Activated CD4-positive, alpha-beta T cell treated with anti-CD3 and anti-CD28 coated beads for 24 hours (primary cell): ENCODE measurements around the gene MMP14.

Experiments
- DNase-seq, 2 donors: peaks; one replicate each; pipeline ENCODE4 v3.0.0-alpha.2; 2020; ENCODE audit warnings: low read depth in 2 of 2

Gene MMP14

DNA sequence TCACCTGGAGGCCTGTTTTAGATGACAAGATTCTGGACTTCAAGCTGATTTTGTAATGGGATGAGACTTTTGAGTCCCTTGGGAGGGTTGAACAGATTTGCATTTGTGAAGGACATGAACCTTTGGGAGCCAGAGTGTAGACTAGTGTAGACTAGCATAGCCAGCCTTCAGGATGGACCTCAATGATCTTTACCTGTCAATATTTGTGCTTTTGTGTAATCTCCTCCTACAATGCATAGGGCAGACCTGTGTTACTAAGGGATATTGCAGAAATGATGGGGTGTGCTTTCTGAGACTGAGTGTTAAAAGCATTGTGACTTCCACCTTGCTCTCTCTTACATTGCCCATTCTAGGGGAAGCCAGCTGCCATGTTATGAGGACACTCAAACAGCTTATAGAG, 25.3 kb downstream of the MMP14 start:
- DNase-seq = no peak

DNA sequence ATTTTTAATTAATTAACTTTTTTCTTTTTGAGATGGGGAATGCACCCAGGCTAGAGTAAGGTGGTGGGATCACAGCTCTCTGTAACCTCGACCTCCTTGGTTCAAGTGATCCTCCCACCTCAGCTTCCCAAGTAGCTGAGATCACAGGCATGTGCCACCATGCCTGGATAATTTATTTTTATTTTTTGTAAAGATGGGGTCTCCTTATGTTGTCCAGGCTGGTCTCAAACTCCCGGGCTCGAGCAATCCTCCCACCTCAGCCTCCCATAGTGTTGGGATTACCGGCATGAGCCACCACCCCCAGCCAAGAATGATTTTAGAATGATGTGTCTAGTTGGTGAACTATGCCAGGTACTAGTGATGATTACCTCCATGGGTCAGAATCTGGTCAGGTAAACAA, 28.6 kb downstream of the MMP14 start:
- DNase-seq = no peak

DNA sequence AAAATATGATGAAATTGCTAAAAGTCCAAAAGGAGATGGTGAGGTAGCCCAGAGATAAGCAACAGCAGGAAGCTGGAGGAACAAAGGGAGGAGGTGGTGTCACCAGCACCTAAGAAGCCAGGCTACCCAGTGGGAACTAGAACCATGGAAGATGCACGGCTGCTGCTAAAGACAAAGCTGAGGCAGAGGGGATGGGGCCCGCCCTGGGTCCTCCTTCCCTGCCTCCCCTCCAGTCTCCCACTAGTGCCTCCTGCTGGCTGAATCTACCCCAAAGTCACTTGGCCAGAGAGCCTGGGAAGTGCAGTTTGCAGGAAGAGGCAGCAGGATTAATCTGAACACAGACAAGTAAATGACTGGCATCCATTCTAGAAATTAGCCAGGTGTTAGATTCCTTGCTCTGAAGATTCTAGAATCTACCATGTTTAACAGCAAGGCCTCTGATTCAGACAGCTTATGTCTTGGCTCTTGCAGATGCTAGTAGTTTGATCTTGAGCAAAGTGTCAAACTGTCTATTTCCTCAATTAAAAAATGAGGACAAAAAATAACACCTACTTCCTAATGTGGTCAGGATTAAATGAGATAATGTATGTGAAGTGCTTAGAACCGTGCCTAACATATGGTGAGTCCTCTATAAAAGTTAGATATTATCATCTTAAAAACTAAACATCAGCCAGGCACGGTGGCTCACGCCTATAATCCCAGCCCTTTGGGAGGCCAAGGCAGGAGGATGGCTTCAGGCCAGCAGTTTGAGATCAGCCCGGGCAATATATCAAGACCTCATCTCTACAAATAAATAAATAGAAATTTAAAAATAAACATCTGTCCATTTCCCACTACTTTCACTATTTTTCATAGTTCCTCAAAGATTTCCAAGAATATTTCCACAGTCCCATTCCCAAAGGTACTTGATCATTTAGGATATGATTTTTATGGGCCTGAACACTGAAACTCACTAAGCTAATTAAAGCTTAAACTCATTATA, 29.3 kb downstream of the MMP14 start:
- no peak for DNase-seq

DNA sequence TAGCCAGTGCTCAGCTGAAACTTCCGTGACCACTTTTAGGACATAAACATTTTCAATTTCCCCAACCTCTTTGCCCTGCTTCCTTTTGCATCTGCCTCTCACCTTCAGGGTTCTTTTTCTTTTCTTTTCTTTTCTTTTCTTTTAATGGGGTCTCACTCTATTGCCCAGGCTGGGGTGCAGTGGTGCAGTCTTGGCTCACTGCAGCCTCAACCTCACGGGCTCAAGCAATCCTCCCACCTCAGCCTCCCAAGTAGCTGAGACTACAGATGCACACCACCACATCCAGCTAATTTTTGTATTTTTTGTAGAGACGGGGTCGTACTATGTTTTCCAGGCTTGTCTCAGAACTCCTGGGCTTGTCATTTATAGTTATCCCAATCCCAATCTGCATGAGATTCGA, 30.5 kb downstream of the MMP14 start:
- no peak for DNase-seq

DNA sequence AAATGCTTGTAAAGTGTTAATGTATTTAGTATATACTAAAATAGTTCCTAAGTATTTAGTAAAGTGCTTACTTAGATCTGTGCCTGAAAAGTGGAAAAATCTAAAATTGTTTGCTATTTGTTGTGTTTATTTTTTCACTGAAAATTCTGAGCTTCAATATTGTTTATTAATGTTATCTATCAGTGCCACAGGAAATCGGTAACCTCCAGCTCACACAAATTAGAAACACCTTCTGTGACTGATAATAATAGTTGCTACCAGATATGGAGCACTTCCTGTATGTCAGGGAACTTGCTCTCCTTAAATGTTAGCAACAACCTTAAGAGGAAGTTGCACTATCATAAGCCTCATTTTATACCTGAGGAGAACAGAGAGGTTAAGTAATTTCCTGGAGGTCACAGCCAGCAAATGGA, 34.4 kb downstream of the MMP14 start:
- DNase-seq = peak in 1 of 2 donors; percentile 6

DNA sequence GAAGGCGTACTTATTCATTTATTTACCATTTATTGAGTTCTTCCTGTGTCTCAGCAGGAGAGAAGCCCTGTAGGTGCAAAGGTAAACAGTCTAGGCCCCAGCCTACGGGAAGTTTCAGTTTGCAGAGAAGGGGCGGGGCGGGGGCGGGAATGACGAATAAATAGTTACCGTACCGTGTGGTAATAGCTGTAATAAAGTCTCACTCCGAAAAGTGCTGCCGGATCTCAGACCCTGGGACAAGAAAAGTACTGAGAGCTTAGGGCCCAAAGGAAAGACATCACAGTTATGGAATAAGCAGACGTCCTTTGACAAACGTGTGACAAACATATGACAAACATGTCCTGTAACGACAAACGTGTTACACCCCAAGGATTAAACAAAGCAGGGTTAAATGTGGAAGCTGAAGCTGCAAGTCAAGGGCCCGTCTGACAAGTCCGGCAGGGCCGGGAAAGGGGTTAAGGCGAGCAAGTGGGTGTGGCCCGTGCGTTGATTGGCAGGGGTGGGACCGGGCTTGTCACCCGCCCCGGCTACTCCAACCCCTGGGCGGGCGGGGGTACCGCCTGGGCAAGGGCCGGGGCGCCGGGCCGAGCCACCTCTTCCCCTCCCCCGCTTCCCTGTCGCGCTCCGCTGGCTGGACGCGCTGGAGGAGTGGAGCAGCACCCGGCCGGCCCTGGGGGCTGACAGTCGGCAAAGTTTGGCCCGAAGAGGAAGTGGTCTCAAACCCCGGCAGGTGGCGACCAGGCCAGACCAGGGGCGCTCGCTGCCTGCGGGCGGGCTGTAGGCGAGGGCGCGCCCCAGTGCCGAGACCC, 35.0 kb downstream of the MMP14 start, which contains the start of gene LRP10:
TSS of gene LRP10 (plus strand) at position 517 of the 809 bp plus-strand sequence. CDS start 564 bp downstream, outside the sequence.
- peak; percentile 52 to 69 for DNase-seq

DNA sequence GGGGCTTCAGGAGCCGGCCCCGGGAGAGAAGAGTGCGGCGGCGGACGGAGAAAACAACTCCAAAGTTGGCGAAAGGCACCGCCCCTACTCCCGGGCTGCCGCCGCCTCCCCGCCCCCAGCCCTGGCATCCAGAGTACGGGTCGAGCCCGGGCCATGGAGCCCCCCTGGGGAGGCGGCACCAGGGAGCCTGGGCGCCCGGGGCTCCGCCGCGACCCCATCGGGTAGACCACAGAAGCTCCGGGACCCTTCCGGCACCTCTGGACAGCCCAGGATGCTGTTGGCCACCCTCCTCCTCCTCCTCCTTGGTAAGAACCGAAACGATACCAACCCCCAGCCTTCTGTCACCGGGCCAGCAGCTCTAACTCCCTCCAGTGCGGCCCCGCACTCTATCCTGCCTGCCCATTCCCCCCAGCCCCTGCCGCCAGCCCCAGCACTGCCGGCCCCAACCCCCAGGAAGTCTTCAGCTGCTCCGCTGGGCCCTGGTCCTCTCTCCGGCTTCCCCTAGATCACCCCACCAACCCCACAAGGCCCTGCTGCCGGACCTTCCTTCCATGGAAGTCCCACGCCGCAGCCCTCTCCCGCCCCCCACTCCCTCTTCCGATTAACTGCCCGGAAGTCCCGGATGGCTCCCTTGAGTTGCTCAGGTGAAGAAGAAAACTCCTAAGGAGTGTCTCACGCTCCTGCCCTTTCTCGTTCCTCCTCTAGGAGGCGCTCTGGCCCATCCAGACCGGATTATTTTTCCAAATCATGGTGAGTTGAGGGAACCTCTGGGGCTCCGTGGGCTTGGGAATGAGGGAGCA, 35.8 kb downstream of the MMP14 start:
- DNase-seq = peak; percentile 60 to 68

DNA sequence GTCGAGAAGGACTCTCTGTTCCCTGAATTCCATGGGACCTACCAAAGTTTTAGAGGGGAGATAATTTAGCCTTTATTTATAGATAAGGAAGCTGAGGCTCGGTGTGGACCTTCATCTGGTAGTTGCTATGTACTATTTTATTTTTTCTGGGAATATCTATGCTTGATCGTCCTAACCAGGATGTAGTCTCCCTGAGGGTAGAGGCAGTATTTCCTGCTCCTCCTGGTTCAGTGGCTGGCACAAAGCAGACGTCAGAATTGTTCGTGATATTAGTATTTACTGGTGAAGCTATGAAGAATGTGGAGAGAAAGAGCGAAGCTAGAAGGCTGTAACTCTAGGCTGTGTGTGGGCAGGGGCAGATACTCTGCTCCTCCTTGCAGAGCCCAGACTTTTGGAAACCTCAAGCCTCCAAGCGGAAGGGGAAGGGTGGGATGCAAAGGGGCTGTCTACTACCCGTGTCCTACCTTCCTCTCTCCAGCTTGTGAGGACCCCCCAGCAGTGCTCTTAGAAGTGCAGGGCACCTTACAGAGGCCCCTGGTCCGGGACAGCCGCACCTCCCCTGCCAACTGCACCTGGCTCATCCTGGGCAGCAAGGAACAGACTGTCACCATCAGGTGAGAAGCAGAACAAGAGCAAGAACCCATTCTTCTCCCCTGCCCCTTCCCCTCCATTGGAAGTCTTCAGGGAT, 36.6 kb downstream of the MMP14 start:
- no peak for DNase-seq

DNA sequence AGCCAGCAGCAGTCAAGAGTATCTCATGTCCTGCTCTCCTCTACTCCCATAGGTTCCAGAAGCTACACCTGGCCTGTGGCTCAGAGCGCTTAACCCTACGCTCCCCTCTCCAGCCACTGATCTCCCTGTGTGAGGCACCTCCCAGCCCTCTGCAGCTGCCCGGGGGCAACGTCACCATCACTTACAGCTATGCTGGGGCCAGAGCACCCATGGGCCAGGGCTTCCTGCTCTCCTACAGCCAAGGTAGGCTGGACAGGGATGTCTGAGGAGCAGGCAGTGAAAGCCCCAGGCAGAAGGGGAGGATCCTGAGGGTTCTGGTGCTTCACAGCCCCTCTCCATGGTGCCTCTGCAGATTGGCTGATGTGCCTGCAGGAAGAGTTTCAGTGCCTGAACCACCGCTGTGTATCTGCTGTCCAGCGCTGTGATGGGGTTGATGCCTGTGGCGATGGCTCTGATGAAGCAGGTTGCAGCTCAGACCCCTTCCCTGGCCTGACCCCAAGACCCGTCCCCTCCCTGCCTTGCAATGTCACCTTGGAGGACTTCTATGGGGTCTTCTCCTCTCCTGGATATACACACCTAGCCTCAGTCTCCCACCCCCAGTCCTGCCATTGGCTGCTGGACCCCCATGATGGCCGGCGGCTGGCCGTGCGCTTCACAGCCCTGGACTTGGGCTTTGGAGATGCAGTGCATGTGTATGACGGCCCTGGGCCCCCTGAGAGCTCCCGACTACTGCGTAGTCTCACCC, 38.8 kb downstream of the MMP14 start:
- no peak for DNase-seq

DNA sequence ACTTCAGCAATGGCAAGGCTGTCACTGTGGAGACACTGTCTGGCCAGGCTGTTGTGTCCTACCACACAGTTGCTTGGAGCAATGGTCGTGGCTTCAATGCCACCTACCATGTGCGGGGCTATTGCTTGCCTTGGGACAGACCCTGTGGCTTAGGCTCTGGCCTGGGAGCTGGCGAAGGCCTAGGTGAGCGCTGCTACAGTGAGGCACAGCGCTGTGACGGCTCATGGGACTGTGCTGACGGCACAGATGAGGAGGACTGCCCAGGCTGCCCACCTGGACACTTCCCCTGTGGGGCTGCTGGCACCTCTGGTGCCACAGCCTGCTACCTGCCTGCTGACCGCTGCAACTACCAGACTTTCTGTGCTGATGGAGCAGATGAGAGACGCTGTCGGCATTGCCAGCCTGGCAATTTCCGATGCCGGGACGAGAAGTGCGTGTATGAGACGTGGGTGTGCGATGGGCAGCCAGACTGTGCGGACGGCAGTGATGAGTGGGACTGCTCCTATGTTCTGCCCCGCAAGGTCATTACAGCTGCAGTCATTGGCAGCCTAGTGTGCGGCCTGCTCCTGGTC, 39.4 kb downstream of the MMP14 start:
- DNase-seq = no peak

DNA sequence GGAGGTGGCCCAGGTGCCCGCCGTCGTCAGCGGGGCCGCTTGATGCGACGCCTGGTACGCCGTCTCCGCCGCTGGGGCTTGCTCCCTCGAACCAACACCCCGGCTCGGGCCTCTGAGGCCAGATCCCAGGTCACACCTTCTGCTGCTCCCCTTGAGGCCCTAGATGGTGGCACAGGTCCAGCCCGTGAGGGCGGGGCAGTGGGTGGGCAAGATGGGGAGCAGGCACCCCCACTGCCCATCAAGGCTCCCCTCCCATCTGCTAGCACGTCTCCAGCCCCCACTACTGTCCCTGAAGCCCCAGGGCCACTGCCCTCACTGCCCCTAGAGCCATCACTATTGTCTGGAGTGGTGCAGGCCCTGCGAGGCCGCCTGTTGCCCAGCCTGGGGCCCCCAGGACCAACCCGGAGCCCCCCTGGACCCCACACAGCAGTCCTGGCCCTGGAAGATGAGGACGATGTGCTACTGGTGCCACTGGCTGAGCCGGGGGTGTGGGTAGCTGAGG, 40.7 kb downstream of the MMP14 start:
- DNase-seq = no peak

DNA sequence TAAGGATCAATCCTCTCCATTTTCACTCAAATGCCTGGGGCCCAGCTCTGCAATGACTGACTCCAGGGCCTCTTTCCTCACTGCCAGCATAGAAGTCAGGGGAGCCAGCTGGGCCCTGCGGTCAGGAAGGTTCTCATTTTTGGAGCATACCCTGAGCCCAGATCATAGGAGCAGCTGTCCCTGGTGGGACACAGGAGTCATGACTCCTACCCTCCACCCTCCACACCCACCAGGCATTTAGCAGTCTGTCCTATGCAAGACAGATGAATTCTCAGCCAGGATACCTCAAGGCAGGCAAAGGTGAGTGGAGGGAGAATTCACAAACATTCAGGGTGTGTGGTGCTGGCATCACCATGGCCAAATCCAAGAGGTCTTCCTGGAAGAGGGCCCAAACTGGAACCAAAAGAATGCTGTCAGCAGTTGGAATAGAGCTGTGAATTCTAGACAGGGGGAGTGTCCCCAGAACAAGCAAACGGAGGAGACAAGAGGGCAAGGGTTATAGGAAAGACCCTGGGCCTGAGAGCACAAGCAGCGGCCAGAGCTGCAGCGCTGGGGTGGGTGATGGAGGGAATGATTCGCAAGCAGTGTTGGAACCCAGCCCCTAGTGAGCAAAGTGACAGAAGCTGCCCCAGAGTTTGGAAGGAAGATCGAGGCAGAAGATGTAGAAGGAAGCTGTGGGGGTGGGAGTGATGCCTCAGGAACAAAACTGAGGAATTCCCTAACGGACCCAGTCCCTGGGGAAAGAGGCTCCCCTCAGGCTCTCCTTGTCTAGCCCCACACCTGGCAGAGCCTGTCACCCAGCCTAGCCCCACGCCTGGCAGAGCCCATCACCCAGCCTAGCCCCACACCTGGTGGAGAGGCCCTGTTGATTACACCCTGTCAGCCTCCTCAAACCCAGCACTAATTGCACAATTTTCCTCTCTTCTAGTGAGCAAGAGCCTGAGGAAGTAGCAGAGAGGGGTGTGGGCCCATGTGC, 42.2 kb downstream of the MMP14 start:
- no peak for DNase-seq

DNA sequence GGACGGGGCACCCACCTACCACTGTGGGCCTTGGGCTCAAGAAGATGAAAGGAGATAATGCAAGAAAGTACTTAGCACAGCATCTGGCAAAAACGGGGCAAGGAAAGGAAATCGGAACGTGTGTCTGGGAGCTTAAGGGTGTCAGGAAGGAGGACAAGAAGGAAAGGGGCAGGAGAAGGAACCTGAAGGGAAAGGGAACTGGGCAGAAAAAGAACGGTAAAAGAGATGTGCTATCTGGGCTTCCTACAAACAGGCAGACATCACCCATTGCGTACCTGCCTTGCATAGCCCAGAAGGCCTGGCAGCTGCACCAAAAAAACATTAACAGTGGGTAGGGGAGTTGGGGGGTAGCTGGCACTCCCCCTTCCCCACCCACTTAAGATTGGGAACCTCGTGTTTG, 45.7 kb downstream of the MMP14 start:
- DNase-seq = no peak

DNA sequence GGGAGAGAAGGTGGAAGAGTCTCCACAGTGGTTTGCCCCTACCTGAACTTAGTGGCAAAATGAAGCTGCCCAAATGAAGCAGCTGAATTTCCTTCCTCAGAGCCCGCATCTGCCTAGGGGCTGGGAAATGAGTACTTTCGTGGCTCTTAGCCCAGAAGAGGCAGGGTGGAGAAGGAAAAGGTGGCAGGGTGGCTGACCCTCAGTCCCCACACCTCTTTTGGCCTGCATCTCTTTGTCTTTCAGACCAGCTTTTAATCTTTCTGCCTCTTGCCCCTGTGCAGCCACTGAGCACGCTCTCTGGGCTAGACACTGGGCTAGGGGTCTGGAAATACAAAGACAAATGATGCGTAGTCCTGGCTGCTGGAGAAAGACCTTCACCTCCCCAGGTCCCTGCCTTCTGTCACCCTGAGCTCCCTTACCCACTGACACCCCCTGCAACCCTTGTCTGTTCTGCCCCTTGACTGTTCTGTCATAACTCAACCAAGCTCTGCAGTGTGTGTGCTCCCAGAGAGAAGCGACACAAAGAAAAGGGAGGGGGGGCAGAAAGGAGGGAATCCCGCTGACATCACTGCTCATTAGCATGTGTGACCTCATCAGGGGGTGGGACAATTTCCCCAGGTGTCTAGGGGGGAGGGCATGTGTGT, 46.3 kb downstream of the MMP14 start:
- DNase-seq = no peak

DNA sequence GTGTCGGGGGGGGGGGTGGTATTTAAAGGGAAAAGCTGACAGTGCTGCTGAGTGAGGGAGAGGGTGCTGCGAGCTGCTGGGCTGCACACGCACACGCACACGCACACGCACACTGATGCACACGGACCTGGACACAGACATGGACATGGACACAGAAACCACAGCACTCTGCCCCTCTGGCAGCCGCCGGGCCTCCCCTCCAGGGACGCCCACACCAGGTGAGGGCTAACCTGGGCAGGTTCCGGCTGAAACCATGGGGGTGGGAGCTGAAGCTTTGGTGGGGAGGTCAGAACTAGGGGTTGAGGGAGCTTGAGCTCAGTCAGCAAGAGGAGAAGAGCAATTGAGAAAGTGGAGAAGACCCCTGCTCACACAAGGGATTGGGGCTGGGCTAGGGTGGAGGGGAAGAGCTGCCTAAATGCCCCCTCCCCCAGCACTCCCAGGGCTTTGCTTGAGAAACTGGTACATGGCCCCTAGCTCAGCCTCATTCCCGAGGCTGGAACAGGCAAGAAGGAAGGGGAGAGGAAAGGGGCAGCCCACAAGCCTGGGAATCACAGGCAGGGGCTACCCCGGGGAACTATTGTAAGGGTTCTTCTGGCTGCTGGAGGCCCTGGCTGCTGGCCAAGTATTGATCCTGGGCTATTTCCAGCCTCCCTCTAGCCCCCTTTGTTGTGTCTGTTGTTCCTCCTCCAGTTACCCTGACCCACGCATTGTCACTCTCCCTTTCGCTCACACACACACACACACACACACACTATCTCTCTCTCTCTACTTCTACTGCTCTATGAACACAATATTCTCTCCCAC, 47.0 kb downstream of the MMP14 start, which contains the start of gene REM2:
TSS of gene REM2 (plus strand) at position 50 of the 804 bp plus-strand sequence. CDS start at position 116, 66 bp downstream.
- DNase-seq = no peak

DNA sequence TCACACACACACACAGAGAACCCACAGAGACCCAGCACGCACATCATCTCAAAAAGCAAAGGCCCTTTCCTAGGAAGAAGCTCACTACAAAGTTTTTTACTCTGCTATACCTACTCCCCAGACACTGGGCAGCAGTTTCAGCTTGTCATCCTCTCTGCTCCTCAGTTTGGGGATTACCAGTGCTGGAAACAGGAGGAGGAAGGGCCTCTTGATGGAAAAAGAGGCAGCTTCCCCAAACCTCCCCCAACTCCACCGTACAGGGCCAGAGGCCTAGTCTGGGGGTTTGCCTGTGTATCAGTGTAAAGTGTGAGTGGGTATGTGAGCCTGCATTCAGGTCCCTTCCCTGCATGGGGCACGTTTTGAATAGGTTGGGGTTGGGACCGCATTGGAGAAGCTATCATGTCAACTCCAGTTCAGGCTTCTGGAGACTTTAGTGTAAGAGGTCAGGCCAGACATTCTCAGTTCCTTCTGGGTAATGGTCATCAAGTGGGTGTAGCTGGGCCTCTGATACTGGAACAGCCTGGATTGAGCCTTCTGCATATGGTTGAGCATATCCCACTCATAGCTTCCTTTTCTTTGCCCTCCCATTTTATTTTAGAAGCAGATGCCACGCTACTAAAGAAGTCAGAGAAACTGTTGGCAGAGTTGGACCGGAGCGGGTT, 47.8 kb downstream of the MMP14 start:
- DNase-seq = no peak
